Body of pancreas (tissue), 4 donors: Measurements from ENCODE around the gene RABGGTB. TPM values are rescaled to one million over a fixed set of nuclear protein-coding genes. Genes with fewer than 3 reads are reported as not detected.
"Not testable (repeated sequence)": the region's sequence is repeated elsewhere in the genome, so short reads cannot be mapped to it uniquely, and the experiment has no call there.

Experiments used
- ATAC-seq: fragments of 150-250 bp; one replicate; pipeline ENCODE4 v1.9.1; 2016
- DNase-seq, 4 donors: peaks; one replicate each; pipeline ENCODE4 v3.0.0-alpha.2; 2019
- H3K27ac ChIP-seq, 4 donors: fragments of 200-600 bp; sonication (generic); 1 replicate in 3 of 4; 2 replicates in 1 of 4; pipeline versions ENCODE4 v1.5.1 to v1.6.1; 2016 to 2019; ENCODE audit warnings: mild to moderate bottlenecking in 1 of 4, mixed read lengths in 1 of 4, moderate library complexity in 1 of 4
- H3K27me3 ChIP-seq, 2 donors: fragments of 200-600 bp; sonication (generic); one replicate each; pipeline ENCODE4 v1.6.0; 2016; ENCODE audit warnings: mild to moderate bottlenecking in 1 of 2
- H3K36me3 ChIP-seq, 2 donors: fragments of 200-600 bp; sonication (generic); replicated peaks in 1 of 2; 2 replicates each; pipeline ENCODE4 v1.5.1; 2016; ENCODE audit warnings: low read depth in 2 of 2; ENCODE audit not compliant: insufficient read depth in 1 of 2
- H3K4me1 ChIP-seq: fragments of 200-600 bp; sonication (generic); one replicate; pipeline ENCODE4 v1.6.0; 2016
- H3K4me3 ChIP-seq, 2 donors: fragments of 200-600 bp; sonication (generic); 1 replicate in 1 of 2; 2 replicates in 1 of 2; pipeline ENCODE4 v1.5.1; 2016 to 2019
- H3K9me3 ChIP-seq, 3 donors: fragments of 200-600 bp; sonication (generic); 1 replicate in 2 of 3; 2 replicates in 1 of 3; pipeline ENCODE4 v1.5.1; 2016
- CTCF ChIP-seq, 7 experiments: fragments of 450-650 bp in 4 of 7; fragments of 200-600 bp in 3 of 7; sonication (generic) in 3 of 7; IDR thresholded peaks; one replicate each; pipeline ENCODE4 v1.5.1; 2016 to 2019; ENCODE audit warnings: antibody characterized with exemption in 7 of 7
- POLR2A ChIP-seq, 3 donors: fragments of 450-650 bp; IDR thresholded peaks; one replicate each; pipeline ENCODE4 v1.6.1; 2016; ENCODE audit warnings: antibody characterized with exemption in 3 of 3, mild to moderate bottlenecking in 2 of 3
- WGBS, 2 donors: methylation state at CpG; one replicate each; pipeline ENCODE4 v1.1.5; 2017; 5-methylcytosine and 5-hydroxymethylcytosine counted together
- intact Hi-C: fragments of 100-400 bp; cut with DNase I; formaldehyde crosslinking; loops from one replicate; pipeline ENCODE4 v1.15.1; 2023
- total RNA-seq, 2 donors: library from RNA; depleted of rRNA; stranded (reverse); fragments of >200 nt; gene quantifications; one replicate each; pipeline ENCODE4 v1.1.0, GENCODE V29; 2016

RABGGTB gene
- total RNA-seq, 2 donors from 2014 or later = 50.6 to 53.7 TPM

GRCh38 chr1:75780183-75780582 is 5.9 kb upstream of the RABGGTB start:
- 52 to 71% methylated on average over 4 of the region's 4 CpGs for WGBS, 2 donors
- intact Hi-C loops = loop anchor here (10.0 kb wide), 1 partner anchor 45 kb away; no protein-coding TSS in a partner anchor
- not testable (repeated sequence) for H3K9me3 ChIP-seq, H3K27ac ChIP-seq, H3K27me3 ChIP-seq, DNase-seq, H3K4me3 ChIP-seq, H3K36me3 ChIP-seq, ATAC-seq, H3K4me1 ChIP-seq

GRCh38 chr1:75783920-75784319 is 2.1 kb upstream of the RABGGTB start:
- H3K4me1 ChIP-seq = peaks cover 26% of the 10 kb centered on the region
- 90 to 95% methylated on average over 4 of the region's 4 CpGs for WGBS, 2 donors
- H3K9me3 ChIP-seq, H3K27me3 ChIP-seq, ATAC-seq, H3K36me3 ChIP-seq, H3K4me3 ChIP-seq, DNase-seq, H3K27ac ChIP-seq: not testable (repeated sequence)
- intact Hi-C loops = loop anchor here (10.0 kb wide), 1 partner anchor 49 kb away; no protein-coding TSS in a partner anchor

GRCh38 chr1:75785320-75785982 is 605 bp upstream of the RABGGTB start:
- DNase-seq = no peak
- 9 to 10% methylated on average over 9 of the region's 9 CpGs for WGBS, 2 donors
- H3K4me1 ChIP-seq = peaks cover 42% of the 10 kb centered on the region
- peak overlapping the region; percentile 10 to 68 for H3K4me3 ChIP-seq
- TF ChIP-seq POLR2A (IDR thresholded peaks at IDR 0.05) = no peak
- no peak for TF ChIP-seq CTCF (IDR thresholded peaks at IDR 0.05)
- ATAC-seq = peak; percentile 49
- no peaks in the 10 kb centered on the region for H3K9me3 ChIP-seq
- H3K27me3 ChIP-seq = no peaks in the 10 kb centered on the region
- no peaks in the 10 kb centered on the region for H3K36me3 ChIP-seq
- intact Hi-C loops = loop anchor here (10.0 kb wide), 1 partner anchor 51 kb away; no protein-coding TSS in a partner anchor
- H3K27ac ChIP-seq = peak overlapping the region; percentile 71 to 88 (median 86)

GRCh38 chr1:75786901-75787493 is 941 bp downstream of the RABGGTB start:
- peak overlapping the region in 2 of 4 donors; percentile 85 to 88 for H3K27ac ChIP-seq
- H3K36me3 ChIP-seq = peaks cover 6 to 8% of the 10 kb centered on the region in 2 donors
- intact Hi-C loops = loop anchor here (10.0 kb wide), 1 partner anchor 52 kb away; no protein-coding TSS in a partner anchor
- 2 to 4% methylated on average over 10 of the region's 10 CpGs for WGBS, 2 donors
- ATAC-seq = no peak
- H3K4me3 ChIP-seq = peak overlapping the region; percentile 20 to 68
- TF ChIP-seq POLR2A (IDR thresholded peaks at IDR 0.05) = no peak
- TF ChIP-seq CTCF (IDR thresholded peaks at IDR 0.05) = no peak
- no peaks in the 10 kb centered on the region for H3K9me3 ChIP-seq
- no peaks in the 10 kb centered on the region for H3K27me3 ChIP-seq
- no peak for DNase-seq
- H3K4me1 ChIP-seq = peaks cover 54% of the 10 kb centered on the region

GRCh38 chr1:75787524-75787923 is 1.5 kb downstream of the RABGGTB start:
- Histone ChIP-seq H3K4me1 (peaks cover 54% of the 10 kb centered on the region), H3K9me3 (no peaks in the 10 kb centered on the region), H3K27ac (peak overlapping the region in 1 of 4 donors; percentile 88), H3K27me3 (no peaks in the 10 kb centered on the region), H3K4me3 (peak overlapping the region; percentile 20 to 68), H3K36me3 (peaks cover 11 to 13% of the 10 kb centered on the region in 2 donors)
- no peak for ATAC-seq
- DNase-seq = no peak
- intact Hi-C loops = loop anchor here (10.0 kb wide), 1 partner anchor 53 kb away; no protein-coding TSS in a partner anchor
- 15 to 16% methylated on average over 4 of the region's 4 CpGs for WGBS, 2 donors
- TF ChIP-seq CTCF (IDR thresholded peaks at IDR 0.05) (no peak), POLR2A (IDR thresholded peaks at IDR 0.05) (no peak)
